Keratinocyte (primary cell): ENCODE results near the gene CFAP100. TPM values are rescaled to one million over a fixed set of nuclear protein-coding genes. Genes with fewer than 3 reads are reported as not detected.

Experiments
- DNase-seq: peaks from one replicate; pipeline ENCODE4 v3.0.0-alpha.2; 2011; ENCODE audit warnings: low read depth, missing footprints, low spot score
- FAIRE-seq: peaks from 2 replicates; lab custom pipeline; 2011; peaks lifted over from hg19 to GRCh38; lab: Jason Lieb, UNC
- H2AFZ ChIP-seq: 2 replicates; pipeline ENCODE4 v1.6.0; 2012; ENCODE audit warnings: low read length, control low read depth, inconsistent platforms; ENCODE audit not compliant: control insufficient read depth
- H3K27ac ChIP-seq: 2 replicates; pipeline ENCODE4 v1.5.1; 2011; ENCODE audit warnings: low read length; ENCODE audit not compliant: control insufficient read depth, insufficient read depth
- H3K27me3 ChIP-seq: 3 replicates; pipeline ENCODE4 v1.6.0; 2011; ENCODE audit warnings: low read length; ENCODE audit not compliant: control insufficient read depth, insufficient read depth; ENCODE audit errors: extremely low read depth
- H3K36me3 ChIP-seq, 2 experiments: 2 replicates in 1 of 2; 3 replicates in 1 of 2; pipeline ENCODE4 v1.5.1; 2011; ENCODE audit warnings: low read length in 2 of 2, mild to moderate bottlenecking in 1 of 2; ENCODE audit not compliant: control insufficient read depth in 2 of 2, insufficient read depth in 2 of 2; ENCODE audit errors: extremely low read depth in 1 of 2
- H3K4me1 ChIP-seq: 3 replicates; pipeline ENCODE4 v1.5.1; 2011; ENCODE audit warnings: low read length; ENCODE audit not compliant: control insufficient read depth, insufficient read depth; ENCODE audit errors: extremely low read depth
- H3K4me2 ChIP-seq: 3 replicates; pipeline ENCODE4 v1.6.0; 2011; ENCODE audit warnings: low read depth, low read length; ENCODE audit not compliant: control insufficient read depth, insufficient read depth; ENCODE audit errors: extremely low read depth
- H3K4me3 ChIP-seq, 3 experiments: fragments of 200-600 bp in 1 of 3; sonication (generic) in 1 of 3; 2 replicates in 2 of 3; 3 replicates in 1 of 3; pipeline ENCODE4 v1.5.1; 2011 to 2016; ENCODE audit warnings: low read length in 3 of 3, mild to moderate bottlenecking in 3 of 3, control low read depth in 2 of 3, inconsistent platforms in 1 of 3, low read depth in 1 of 3, mixed read lengths in 1 of 3, mixed run types in 1 of 3, moderate library complexity in 1 of 3; ENCODE audit not compliant: control insufficient read depth in 2 of 3, insufficient read depth in 2 of 3; ENCODE audit errors: extremely low read depth in 1 of 3
- H3K79me2 ChIP-seq: 2 replicates; pipeline ENCODE4 v1.6.0; 2012; ENCODE audit warnings: low read length; ENCODE audit not compliant: control insufficient read depth, insufficient read depth
- H3K9ac ChIP-seq: 3 replicates; pipeline ENCODE4 v1.6.0; 2011; ENCODE audit warnings: low read length; ENCODE audit not compliant: control insufficient read depth, insufficient read depth; ENCODE audit errors: extremely low read depth
- H3K9me1 ChIP-seq: 3 replicates; pipeline ENCODE4 v1.6.0; 2011; ENCODE audit warnings: low read length; ENCODE audit not compliant: control insufficient read depth, insufficient read depth; ENCODE audit errors: extremely low read depth
- H3K9me3 ChIP-seq: 2 replicates; pipeline ENCODE4 v1.5.1; 2012; ENCODE audit warnings: low read depth, low read length; ENCODE audit not compliant: control insufficient read depth
- H4K20me1 ChIP-seq: 3 replicates; pipeline ENCODE4 v1.6.0; 2011; ENCODE audit warnings: low read length; ENCODE audit not compliant: control insufficient read depth, insufficient read depth; ENCODE audit errors: extremely low read depth
- EZH2 ChIP-seq: IDR thresholded peaks from one replicate; pipeline ENCODE4 v1.6.1; 2012; ENCODE audit warnings: inconsistent platforms, mild to moderate bottlenecking, low read length, moderate library complexity
- dilution Hi-C: fragments of 300-500 bp; cut with MboI; formaldehyde crosslinking; loops from one replicate; pipeline ENCODE4 v1.7.0; 2020; ENCODE audit warnings: low sequenced_read_pairs; ENCODE audit not compliant: extremely low pct_ligation_motif_present
- polyA plus RNA-seq, 5 experiments: library from polyadenylated mRNA; depleted of rRNA in 3 of 5; stranded (reverse) in 3 of 5; stranded (forward) in 1 of 5; unstranded in 1 of 5; fragments of >200 nt; gene quantifications; 1 replicate in 1 of 5; 2 replicates in 3 of 5; 3 replicates in 1 of 5; pipeline versions ENCODE4 v1.2.1 to v1.2.3, GENCODE V29; 2011 to 2012; ENCODE audit warnings: missing spikeins in 2 of 5, low read depth in 1 of 5, low replicate concordance in 1 of 5
- TF ChIP-seq, protein P1 (sequence below), 3 experiments: IDR thresholded peaks in 1 of 3; conservative IDR thresholded peaks in 1 of 3; optimal IDR thresholded peaks in 1 of 3; 2 replicates in 2 of 3; 3 replicates in 1 of 3; pipeline versions ENCODE3 to v1.5.1; 2011; ENCODE audit warnings: low read length in 3 of 3, mild to moderate bottlenecking in 3 of 3, moderate library complexity in 2 of 3, control low read depth in 1 of 3, inconsistent platforms in 1 of 3; ENCODE audit not compliant: insufficient read depth in 2 of 3; ENCODE audit errors: extremely low read depth in 1 of 3

CFAP100 gene
- polyA plus RNA-seq, 1 donor (not counting 4 experiments of a cell fraction or from before 2014, with no cell fraction given) = not detected

DNA sequence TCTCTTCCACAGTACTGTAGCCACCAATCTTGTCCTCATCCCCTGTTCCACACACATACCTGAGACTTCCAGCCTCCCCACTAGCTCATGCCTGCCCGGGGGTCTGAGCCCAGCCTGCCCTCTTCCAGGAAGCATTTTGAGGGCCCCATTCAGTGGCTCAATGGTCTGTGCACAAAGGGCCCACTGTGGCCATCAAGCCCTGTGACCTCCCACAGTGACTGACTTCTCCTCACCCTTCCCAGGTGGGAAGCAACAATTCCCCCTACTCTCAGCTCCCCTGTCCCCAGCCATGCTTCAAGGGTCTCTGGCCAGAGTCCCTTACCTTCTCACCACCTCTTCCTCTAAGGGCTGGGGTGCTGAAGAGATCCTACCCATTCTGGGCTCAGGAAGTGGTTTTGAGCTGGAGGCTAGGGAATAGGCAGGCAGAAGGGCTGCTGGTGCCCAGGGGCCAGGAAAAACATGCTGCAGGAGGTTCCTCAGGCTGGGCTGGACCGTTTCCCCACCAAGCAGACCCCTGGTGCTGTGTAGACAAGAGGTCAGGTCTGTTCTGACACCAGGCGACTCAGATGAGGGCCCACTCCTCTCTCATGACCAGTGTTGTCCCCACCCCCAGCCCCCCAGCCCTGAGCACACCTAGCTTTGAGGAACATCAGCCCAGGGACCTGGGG lies 34.5 kb upstream of the CFAP100 start:
- Histone ChIP-seq H3K27ac (no peak overlapping the region), H3K4me3 (no peak overlapping the region), H3K36me3 (no peaks in the 10 kb centered on the region), H3K79me2 (no peaks in the 10 kb centered on the region), H3K4me2 (no peak overlapping the region), H3K9me3 (no peaks in the 10 kb centered on the region), H3K9me1 (no peaks in the 10 kb centered on the region), H4K20me1 (no peaks in the 10 kb centered on the region), H2AFZ (no peak overlapping the region), H3K4me1 (peaks cover 11% of the 10 kb centered on the region), H3K9ac (no peak overlapping the region), H3K27me3 (peaks cover 46% of the 10 kb centered on the region)
- FAIRE-seq (no peak), DNase-seq (no peak)
- dilution Hi-C loops = no loop called here
- no peak for TF ChIP-seq EZH2
- TF ChIP-seq, protein P1, sequence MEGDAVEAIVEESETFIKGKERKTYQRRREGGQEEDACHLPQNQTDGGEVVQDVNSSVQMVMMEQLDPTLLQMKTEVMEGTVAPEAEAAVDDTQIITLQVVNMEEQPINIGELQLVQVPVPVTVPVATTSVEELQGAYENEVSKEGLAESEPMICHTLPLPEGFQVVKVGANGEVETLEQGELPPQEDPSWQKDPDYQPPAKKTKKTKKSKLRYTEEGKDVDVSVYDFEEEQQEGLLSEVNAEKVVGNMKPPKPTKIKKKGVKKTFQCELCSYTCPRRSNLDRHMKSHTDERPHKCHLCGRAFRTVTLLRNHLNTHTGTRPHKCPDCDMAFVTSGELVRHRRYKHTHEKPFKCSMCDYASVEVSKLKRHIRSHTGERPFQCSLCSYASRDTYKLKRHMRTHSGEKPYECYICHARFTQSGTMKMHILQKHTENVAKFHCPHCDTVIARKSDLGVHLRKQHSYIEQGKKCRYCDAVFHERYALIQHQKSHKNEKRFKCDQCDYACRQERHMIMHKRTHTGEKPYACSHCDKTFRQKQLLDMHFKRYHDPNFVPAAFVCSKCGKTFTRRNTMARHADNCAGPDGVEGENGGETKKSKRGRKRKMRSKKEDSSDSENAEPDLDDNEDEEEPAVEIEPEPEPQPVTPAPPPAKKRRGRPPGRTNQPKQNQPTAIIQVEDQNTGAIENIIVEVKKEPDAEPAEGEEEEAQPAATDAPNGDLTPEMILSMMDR (optimal IDR thresholded peaks at IDR 0.05 in 1 of 3, IDR thresholded peaks at IDR 0.05 in 1 of 3, conservative IDR thresholded peaks at IDR 0.05 in 1 of 3; ENCODE audit: extremely low read depth in 1 of 3, insufficient read depth in 2 of 3, low read length in 3 of 3) = no peak

DNA sequence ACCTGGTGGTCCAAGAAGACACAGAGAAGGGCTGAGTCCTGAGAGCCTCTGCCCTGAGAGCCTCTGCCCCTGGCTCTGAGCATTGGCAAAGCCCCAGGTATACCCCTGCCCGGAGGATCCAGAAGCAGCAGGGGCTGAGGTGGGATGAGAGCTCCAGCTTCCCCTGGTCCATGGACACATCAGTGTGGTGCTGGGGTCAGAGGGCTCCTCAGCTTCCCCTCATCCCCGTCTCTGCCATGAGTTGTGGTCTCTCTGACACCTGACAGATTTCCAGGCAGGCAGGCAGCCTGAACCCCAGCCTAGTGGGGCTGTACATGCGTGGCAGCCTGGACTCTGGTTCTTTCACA lies 34.0 kb upstream of the CFAP100 start:
- Histone ChIP-seq H3K9me1 (no peaks in the 10 kb centered on the region), H4K20me1 (no peaks in the 10 kb centered on the region), H3K4me2 (no peak overlapping the region), H3K9ac (no peak overlapping the region), H3K36me3 (no peaks in the 10 kb centered on the region), H3K27ac (no peak overlapping the region), H3K4me1 (peaks cover 11% of the 10 kb centered on the region), H3K4me3 (no peak overlapping the region), H3K9me3 (no peaks in the 10 kb centered on the region), H2AFZ (no peak overlapping the region), H3K79me2 (no peaks in the 10 kb centered on the region), H3K27me3 (peaks cover 41% of the 10 kb centered on the region)
- FAIRE-seq (no peak), DNase-seq (no peak)
- TF ChIP-seq EZH2 = no peak
- TF ChIP-seq, protein P1 (optimal IDR thresholded peaks at IDR 0.05 in 1 of 3, IDR thresholded peaks at IDR 0.05 in 1 of 3, conservative IDR thresholded peaks at IDR 0.05 in 1 of 3; ENCODE audit: extremely low read depth in 1 of 3, insufficient read depth in 2 of 3, low read length in 3 of 3) = no peak
- dilution Hi-C loops = no loop called here
